Epithelial cell of proximal tubule (primary cell): ENCODE measurements around the gene CHAF1A. TPM values are rescaled to one million over a fixed set of nuclear protein-coding genes. Genes with fewer than 3 reads are reported as not detected.

ENCODE experiments used
- DNase-seq: peaks from one replicate; pipeline ENCODE4 v3.0.0-alpha.2; 2011; ENCODE audit warnings: low read depth
- H3K4me3 ChIP-seq: 2 replicates; pipeline ENCODE4 v1.5.1; 2011; ENCODE audit warnings: low read depth, mild to moderate bottlenecking, low read length
- CTCF ChIP-seq: conservative IDR thresholded peaks from 2 replicates; pipeline ENCODE4 v1.5.1; 2012; ENCODE audit warnings: low read depth, mild to moderate bottlenecking, low read length
- total RNA-seq: library from RNA; depleted of rRNA; stranded (reverse); fragments of >200 nt; gene quantifications from 2 replicates; pipeline ENCODE4 v1.2.3, GENCODE V29; 2015

Gene CHAF1A
- total RNA-seq, 1 donor from 2014 or later, result 36.7 TPM

GRCh38 chr19:4441994-4442818, 39.8 kb downstream of the CHAF1A start:
- no peak for DNase-seq
- H3K4me3 ChIP-seq, result no peak overlapping the region
- no peak for TF ChIP-seq CTCF

GRCh38 chr19:4442819-4443146, 40.3 kb downstream of the CHAF1A start:
- no peak for DNase-seq
- H3K4me3 ChIP-seq, result no peak overlapping the region
- TF ChIP-seq CTCF, result no peak

GRCh38 chr19:4443188-4443587, 40.7 kb downstream of the CHAF1A start:
- TF ChIP-seq CTCF, result no peak
- DNase-seq, result no peak
- H3K4me3 ChIP-seq, result no peak overlapping the region

GRCh38 chr19:4443966-4444764, 41.7 kb downstream of the CHAF1A start:
- no peak overlapping the region for H3K4me3 ChIP-seq
- no peak for DNase-seq
- TF ChIP-seq CTCF, result no peak

GRCh38 chr19:4444765-4445741, 42.6 kb downstream of the CHAF1A start:
- no peak overlapping the region for H3K4me3 ChIP-seq
- no peak for DNase-seq
- no peak for TF ChIP-seq CTCF

GRCh38 chr19:4445963-4446703, 43.7 kb downstream of the CHAF1A start:
- DNase-seq, result no peak
- no peak overlapping the region for H3K4me3 ChIP-seq
- TF ChIP-seq CTCF, result no peak
